Trophoblast cell (in vitro differentiated cells and primary cell): ENCODE measurements around the gene CENPN.
A peak's percentile ranks its signal among the peaks of the same experiment; 100 is the strongest.

Source experiments
- DNase-seq, 2 donors: peaks; one replicate each; pipeline ENCODE4 v3.0.0-alpha.2; 2016
- H2AFZ ChIP-seq: 2 replicates; pipeline ENCODE4 v1.6.1; 2013; ENCODE audit warnings: low read length, moderate library complexity, mild to moderate bottlenecking; ENCODE audit not compliant: insufficient read depth, poor library complexity
- H2AK5ac ChIP-seq: 2 replicates; pipeline ENCODE4 v1.6.1; 2013; ENCODE audit warnings: mild to moderate bottlenecking, low read length
- H2BK120ac ChIP-seq: 2 replicates; pipeline ENCODE4 v1.6.1; 2013; ENCODE audit warnings: low read length, mild to moderate bottlenecking, moderate library complexity; ENCODE audit not compliant: insufficient read depth, poor library complexity
- H2BK12ac ChIP-seq: 2 replicates; pipeline ENCODE4 v1.6.1; 2013; ENCODE audit warnings: mild to moderate bottlenecking, low read length, moderate library complexity
- H2BK5ac ChIP-seq: 2 replicates; pipeline ENCODE4 v1.6.1; 2013; ENCODE audit warnings: low read length, low read depth, moderate library complexity, mild to moderate bottlenecking; ENCODE audit not compliant: poor library complexity
- H3K14ac ChIP-seq: 2 replicates; pipeline ENCODE4 v1.6.1; 2013; ENCODE audit warnings: mild to moderate bottlenecking, low read length
- H3K18ac ChIP-seq: 2 replicates; pipeline ENCODE4 v1.6.1; 2013; ENCODE audit warnings: mild to moderate bottlenecking, low read length
- H3K23ac ChIP-seq: 2 replicates; pipeline ENCODE4 v1.6.1; 2013; ENCODE audit warnings: low read length
- H3K27ac ChIP-seq: 2 replicates; pipeline ENCODE4 v1.5.1; 2013; ENCODE audit warnings: low read depth, mild to moderate bottlenecking, inconsistent platforms, low read length, moderate library complexity
- H3K27me3 ChIP-seq: 2 replicates; pipeline ENCODE4 v1.6.1; 2013; ENCODE audit warnings: inconsistent platforms, mild to moderate bottlenecking, low read length, moderate library complexity; ENCODE audit not compliant: insufficient read depth
- H3K36me3 ChIP-seq, 2 experiments: 1 replicate in 1 of 2; 2 replicates in 1 of 2; pipeline ENCODE4 v1.6.1; 2013; ENCODE audit warnings: low read length in 2 of 2, mild to moderate bottlenecking in 2 of 2, moderate library complexity in 1 of 2; ENCODE audit not compliant: insufficient read depth in 2 of 2, control insufficient read depth in 1 of 2
- H3K4ac ChIP-seq: 2 replicates; pipeline ENCODE4 v1.6.1; 2013; ENCODE audit warnings: low read depth, mild to moderate bottlenecking, low read length, moderate library complexity
- H3K4me1 ChIP-seq, 2 experiments: 1 replicate in 1 of 2; 2 replicates in 1 of 2; pipeline ENCODE4 v1.6.1; 2013; ENCODE audit warnings: low read length in 2 of 2, mild to moderate bottlenecking in 2 of 2, moderate library complexity in 1 of 2; ENCODE audit not compliant: insufficient read depth in 2 of 2, control insufficient read depth in 1 of 2
- H3K4me2 ChIP-seq: 2 replicates; pipeline ENCODE4 v1.6.1; 2013; ENCODE audit warnings: inconsistent platforms, mild to moderate bottlenecking, low read length, moderate library complexity
- H3K4me3 ChIP-seq: 2 replicates; pipeline ENCODE4 v1.5.1; 2013; ENCODE audit warnings: mild to moderate bottlenecking, low read depth, low read length, inconsistent platforms
- H3K79me1 ChIP-seq: one replicate; pipeline ENCODE4 v1.6.1; 2013; ENCODE audit warnings: low read length
- H3K79me2 ChIP-seq: 2 replicates; pipeline ENCODE4 v1.6.1; 2013; ENCODE audit warnings: low read length, mild to moderate bottlenecking; ENCODE audit not compliant: control insufficient read depth, insufficient read depth, poor library complexity
- H3K9ac ChIP-seq: 2 replicates; pipeline ENCODE4 v1.6.1; 2013; ENCODE audit warnings: mild to moderate bottlenecking, low read length
- H3K9me3 ChIP-seq: 2 replicates; pipeline ENCODE4 v1.6.1; 2013; ENCODE audit warnings: low read depth, mild to moderate bottlenecking, control low read depth, inconsistent platforms, low read length; ENCODE audit not compliant: insufficient read depth
- H4K12ac ChIP-seq: 2 replicates; pipeline ENCODE4 v1.6.1; 2013; ENCODE audit warnings: low read depth, mild to moderate bottlenecking, low read length, moderate library complexity
- H4K8ac ChIP-seq: 2 replicates; pipeline ENCODE4 v1.6.1; 2013; ENCODE audit warnings: low read depth, mild to moderate bottlenecking, low read length, moderate library complexity
- H4K91ac ChIP-seq: one replicate; pipeline ENCODE4 v1.6.1; 2013; ENCODE audit warnings: low read depth, mild to moderate bottlenecking, low read length, moderate library complexity
- WGBS: extraction: QIAGEN DNeasy Blood & Tissue Kit; methylation state at CpG from one replicate; pipeline ENCODE4 v1.1.7; 2013; ENCODE audit warnings: missing lambda C conversion rate; ENCODE audit not compliant: insufficient read length, insufficient coverage; ENCODE audit errors: extremely low coverage; 5-methylcytosine and 5-hydroxymethylcytosine counted together

CENPN gene

GRCh38 chr16:81036751-81037350 is 29.8 kb downstream of the CENPN start:
- Histone ChIP-seq H3K4me3 (peak overlapping the region; percentile 98), H4K12ac (no peak overlapping the region), H4K91ac (peak overlapping the region; percentile 90), H2AK5ac (peak overlapping the region; percentile 13), H3K14ac (peak overlapping the region; percentile 78), H3K27me3 (no peaks in the 10 kb centered on the region), H3K36me3 (peaks cover 7 to 9% of the 10 kb centered on the region in 2 experiments), H3K79me2 (peaks cover 19% of the 10 kb centered on the region), H2BK120ac (no peak overlapping the region), H3K23ac (no peak overlapping the region), H2BK12ac (peak overlapping the region; percentile 11), H3K9ac (peak overlapping the region; percentile 95), H3K27ac (no peak overlapping the region), H3K79me1 (peaks cover 10% of the 10 kb centered on the region), H2BK5ac (peak overlapping the region; percentile 55), H3K18ac (peak overlapping the region; percentile 91), H4K8ac (peak overlapping the region; percentile 73), H2AFZ (no peak overlapping the region), H3K4me2 (peak overlapping the region; percentile 65), H3K9me3 (no peaks in the 10 kb centered on the region), H3K4ac (peak overlapping the region; percentile 99), H3K4me1 (peaks cover 14 to 21% of the 10 kb centered on the region in 2 experiments)
- no CpG with 5 or more reads among the region's 10 CpGs for WGBS
- peak; percentile 64 to 73 for DNase-seq

GRCh38 chr16:81040131-81040530 is 33.1 kb downstream of the CENPN start:
- Histone ChIP-seq H2BK5ac (no peak overlapping the region), H3K27me3 (no peaks in the 10 kb centered on the region), H3K18ac (no peak overlapping the region), H3K79me2 (peaks cover 19% of the 10 kb centered on the region), H3K4me3 (no peak overlapping the region), H2AK5ac (no peak overlapping the region), H3K27ac (peak overlapping the region; percentile 57), H3K23ac (no peak overlapping the region), H3K9me3 (no peaks in the 10 kb centered on the region), H3K4me2 (peak overlapping the region; percentile 6), H3K14ac (no peak overlapping the region), H3K79me1 (peaks cover 13% of the 10 kb centered on the region), H4K8ac (no peak overlapping the region), H4K91ac (no peak overlapping the region), H2BK120ac (no peak overlapping the region), H3K4me1 (peaks cover 17 to 25% of the 10 kb centered on the region in 2 experiments), H2BK12ac (no peak overlapping the region), H3K4ac (no peak overlapping the region), H3K9ac (no peak overlapping the region), H4K12ac (no peak overlapping the region), H2AFZ (no peak overlapping the region), H3K36me3 (peaks cover 19 to 26% of the 10 kb centered on the region in 2 experiments)
- no CpG with 5 or more reads among the region's 2 CpGs for WGBS
- DNase-seq = no peak

GRCh38 chr16:81040842-81041241 is 33.8 kb downstream of the CENPN start:
- no peak for DNase-seq
- no peak overlapping the region for H4K91ac ChIP-seq
- peak overlapping the region; percentile 6 for H3K4me2 ChIP-seq
- H2BK5ac ChIP-seq = no peak overlapping the region
- no peak overlapping the region for H2AFZ ChIP-seq
- no peak overlapping the region for H3K14ac ChIP-seq
- no peak overlapping the region for H4K12ac ChIP-seq
- peaks cover 23 to 31% of the 10 kb centered on the region in 2 experiments for H3K36me3 ChIP-seq
- no peak overlapping the region for H3K4me3 ChIP-seq
- H3K4me1 ChIP-seq = peaks cover 17 to 25% of the 10 kb centered on the region in 2 experiments
- H3K9me3 ChIP-seq = no peaks in the 10 kb centered on the region
- H3K18ac ChIP-seq = no peak overlapping the region
- peaks cover 13% of the 10 kb centered on the region for H3K79me1 ChIP-seq
- H3K27me3 ChIP-seq = no peaks in the 10 kb centered on the region
- no peak overlapping the region for H2BK12ac ChIP-seq
- no CpG with 5 or more reads among the region's 5 CpGs for WGBS
- H2AK5ac ChIP-seq = no peak overlapping the region
- H4K8ac ChIP-seq = no peak overlapping the region
- H2BK120ac ChIP-seq = no peak overlapping the region
- peaks cover 19% of the 10 kb centered on the region for H3K79me2 ChIP-seq
- no peak overlapping the region for H3K9ac ChIP-seq
- peak overlapping the region; percentile 57 for H3K27ac ChIP-seq
- no peak overlapping the region for H3K4ac ChIP-seq
- H3K23ac ChIP-seq = no peak overlapping the region

DNA sequence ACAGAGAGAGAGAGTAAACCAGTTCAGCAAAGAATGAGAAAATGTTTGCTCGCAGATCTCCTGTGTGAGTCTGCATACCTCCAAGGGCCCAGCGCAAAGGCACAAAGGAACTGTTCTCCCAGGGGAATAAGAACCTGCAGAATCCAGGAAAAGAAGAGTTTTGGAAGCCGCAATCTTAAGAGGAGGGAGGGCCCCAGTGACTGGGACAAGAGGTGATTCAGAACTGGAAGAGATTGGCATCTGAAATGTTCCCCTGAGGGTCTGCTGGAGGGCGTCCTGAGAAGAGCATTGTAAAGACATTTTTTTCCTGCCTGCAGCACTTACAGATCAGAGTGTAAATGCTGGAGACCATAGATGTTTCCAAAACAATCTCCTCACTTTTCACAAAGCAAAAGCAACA is 34.7 kb downstream of the CENPN start:
- Histone ChIP-seq H3K23ac (no peak overlapping the region), H4K12ac (no peak overlapping the region), H2AK5ac (no peak overlapping the region), H3K79me1 (peaks cover 5% of the 10 kb centered on the region), H3K27me3 (no peaks in the 10 kb centered on the region), H3K27ac (peak overlapping the region; percentile 85), H3K14ac (no peak overlapping the region), H3K18ac (no peak overlapping the region), H4K91ac (no peak overlapping the region), H3K4me2 (peak overlapping the region; percentile 24), H2BK12ac (no peak overlapping the region), H4K8ac (no peak overlapping the region), H3K4me1 (peaks cover 17 to 23% of the 10 kb centered on the region in 2 experiments), H3K4me3 (no peak overlapping the region), H3K9ac (no peak overlapping the region), H2BK5ac (no peak overlapping the region), H3K4ac (no peak overlapping the region), H2BK120ac (no peak overlapping the region), H3K79me2 (peaks cover 10% of the 10 kb centered on the region), H3K9me3 (no peaks in the 10 kb centered on the region), H3K36me3 (peaks cover 23 to 32% of the 10 kb centered on the region in 2 experiments), H2AFZ (no peak overlapping the region)
- peak; percentile 91 to 99 for DNase-seq
- WGBS = no CpG with 5 or more reads among the region's 4 CpGs
